GM21723 (cell line): Measurements from ENCODE around the gene EPB41L1.

Source experiments
- ATAC-seq: cut with Tn5 transposase; IDR thresholded peaks from one replicate; pipeline ENCODE4 v1.9.1; 2021; ENCODE audit warnings: mild to moderate bottlenecking, moderate library complexity; ENCODE audit not compliant: unreplicated experiment

The EPB41L1 gene

GRCh38 chr20:36218380-36219064 is 64.0 kb downstream of the EPB41L1 start:
- ATAC-seq, result no peak

- ATAC-seq, result no peak
Observed at GRCh38 chr20:36219671-36220220, 65.2 kb downstream of the EPB41L1 start.

GRCh38 chr20:36225666-36226065 is 71.1 kb downstream of the EPB41L1 start:
- no peak for ATAC-seq

- ATAC-seq, result no peak
Observed at GRCh38 chr20:36228770-36229169, 74.2 kb downstream of the EPB41L1 start.

GRCh38 chr20:36230019-36230418 is 75.5 kb downstream of the EPB41L1 start:
- no peak for ATAC-seq

GRCh38 chr20:36231331-36231730 is 76.8 kb downstream of the EPB41L1 start:
- ATAC-seq, result no peak

GRCh38 chr20:36234771-36235320 is 80.3 kb downstream of the EPB41L1 start:
- no peak for ATAC-seq

GRCh38 chr20:36235892-36236785 is 81.6 kb downstream of the EPB41L1 start, which contains the start of gene AAR2:
Gene AAR2 (plus strand): TSS chr20:36236478. CDS start chr20:36239869, 3,391 bp downstream.
- ATAC-seq, result peak; percentile 73

GRCh38 chr20:36236786-36237121 is 82.2 kb downstream of the EPB41L1 start:
- peak; percentile 18 for ATAC-seq

- ATAC-seq, result no peak
Observed at GRCh38 chr20:36237477-36237876, 82.9 kb downstream of the EPB41L1 start.

GRCh38 chr20:36238153-36238552 is 83.6 kb downstream of the EPB41L1 start:
- no peak for ATAC-seq

GRCh38 chr20:36238760-36239159 is 84.2 kb downstream of the EPB41L1 start:
- no peak for ATAC-seq

- no peak for ATAC-seq
Observed at GRCh38 chr20:36240076-36240475, 85.5 kb downstream of the EPB41L1 start.

- ATAC-seq, result no peak
Observed at GRCh38 chr20:36241678-36242077, 87.1 kb downstream of the EPB41L1 start.

GRCh38 chr20:36243726-36244125 is 89.2 kb downstream of the EPB41L1 start:
- no peak for ATAC-seq

GRCh38 chr20:36246401-36246800 is 91.9 kb downstream of the EPB41L1 start:
- ATAC-seq, result no peak

- ATAC-seq, result no peak
Observed at GRCh38 chr20:36248836-36249235, 94.3 kb downstream of the EPB41L1 start.

GRCh38 chr20:36249450-36249849 is 94.9 kb downstream of the EPB41L1 start:
- ATAC-seq, result no peak

GRCh38 chr20:36251426-36251825 is 96.9 kb downstream of the EPB41L1 start:
- ATAC-seq, result no peak

- ATAC-seq, result no peak
Observed at GRCh38 chr20:36252511-36252910, 98.0 kb downstream of the EPB41L1 start.

- ATAC-seq, result no peak
Observed at GRCh38 chr20:36253036-36253435, 98.5 kb downstream of the EPB41L1 start.

- ATAC-seq, result no peak
Observed at GRCh38 chr20:36254076-36254475, 99.5 kb downstream of the EPB41L1 start.
